Uterus (tissue), 2 donors: Measurements from ENCODE around the gene NBPF12.
"Not testable (repeated sequence)": the region's sequence is repeated elsewhere in the genome, so short reads cannot be mapped to it uniquely, and the experiment has no call there.

Experiments used
- CTCF ChIP-seq, 4 experiments: fragments of 200-600 bp in 2 of 4; fragments of 450-650 bp in 2 of 4; sonication (generic) in 2 of 4; IDR thresholded peaks; one replicate each; pipeline ENCODE4 v1.5.1; 2016 to 2019; ENCODE audit warnings: antibody characterized with exemption in 4 of 4, mild to moderate bottlenecking in 2 of 4, moderate library complexity in 1 of 4
- POLR2A ChIP-seq, 2 donors: fragments of 450-650 bp; IDR thresholded peaks; one replicate each; pipeline ENCODE4 v1.6.1; 2016; ENCODE audit warnings: antibody characterized with exemption in 2 of 2, mild to moderate bottlenecking in 1 of 2, moderate library complexity in 1 of 2

- TF ChIP-seq POLR2A, CTCF (IDR thresholded peaks at IDR 0.05): not testable (repeated sequence)
These were observed 48.3 kb downstream of the NBPF12 start for GRCh38 chr1:146986450-146986849.
